CD4-positive, alpha-beta T cell treated with Interleukin-6 at 100 ng/mL for 8 hours (primary cell): ENCODE data around the gene SERBP1.
"Not testable (repeated sequence)": the region's sequence is repeated elsewhere in the genome, so short reads cannot be mapped to it uniquely, and the experiment has no call there.

ENCODE experiments used
- DNase-seq: peaks from one replicate; pipeline ENCODE4 v3.0.0-alpha.2; 2020; ENCODE audit warnings: mixed read lengths, low spot score

The SERBP1 gene

DNA sequence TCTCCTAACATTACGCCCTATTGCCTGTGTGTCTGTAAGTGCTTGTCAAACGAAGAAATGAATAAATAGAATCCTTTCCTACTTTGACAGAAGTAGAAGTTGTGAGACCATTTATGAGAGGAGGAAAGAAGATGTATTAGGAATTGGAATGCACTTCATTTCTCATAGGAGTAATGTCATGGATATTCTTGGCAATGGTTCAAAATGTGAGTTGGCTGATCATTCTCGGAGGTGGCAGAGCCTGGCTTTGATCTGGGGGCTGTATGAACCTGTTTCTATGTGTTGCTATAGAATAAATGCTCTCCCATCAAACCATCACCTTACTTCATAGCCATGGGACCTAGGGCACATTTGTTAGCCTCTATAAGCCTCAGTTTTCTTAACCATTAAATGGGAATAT, 10.1 kb upstream of the SERBP1 start:
- no peak for DNase-seq

DNA sequence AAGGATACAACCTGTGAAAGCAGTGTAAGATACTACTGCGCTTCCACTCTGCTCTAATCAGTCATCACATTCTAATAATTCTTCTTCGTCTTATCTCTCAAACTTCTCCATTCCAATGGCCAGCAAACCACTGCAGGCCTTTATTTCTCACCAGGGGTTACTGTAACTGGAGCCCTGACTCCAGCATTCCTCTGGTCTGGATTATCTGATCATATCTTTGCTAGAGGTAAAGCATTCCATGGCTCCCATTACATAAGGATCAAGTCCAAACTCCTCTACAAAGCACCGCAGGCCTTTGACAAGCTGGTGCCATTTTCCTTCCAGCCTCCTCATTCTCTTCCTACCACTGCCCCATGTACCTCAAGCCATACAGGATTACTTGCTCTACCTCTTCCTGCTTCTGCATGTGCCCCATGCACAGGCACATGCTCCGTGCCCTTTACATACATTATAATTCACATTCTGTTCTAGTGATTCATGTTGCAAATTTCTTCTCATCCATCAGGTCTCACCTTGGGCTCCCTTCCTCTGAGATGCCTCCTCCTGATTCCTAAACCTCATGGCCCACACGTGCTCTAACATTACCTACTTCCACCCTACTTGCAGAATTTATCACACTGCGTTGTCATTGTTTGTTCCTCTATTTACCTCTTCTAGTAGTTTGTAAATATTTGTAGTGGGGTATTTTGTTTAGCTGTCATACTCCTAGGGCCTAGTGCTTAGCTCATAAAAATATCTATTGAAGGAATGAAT, 9.3 kb upstream of the SERBP1 start:
- DNase-seq = no peak

DNA sequence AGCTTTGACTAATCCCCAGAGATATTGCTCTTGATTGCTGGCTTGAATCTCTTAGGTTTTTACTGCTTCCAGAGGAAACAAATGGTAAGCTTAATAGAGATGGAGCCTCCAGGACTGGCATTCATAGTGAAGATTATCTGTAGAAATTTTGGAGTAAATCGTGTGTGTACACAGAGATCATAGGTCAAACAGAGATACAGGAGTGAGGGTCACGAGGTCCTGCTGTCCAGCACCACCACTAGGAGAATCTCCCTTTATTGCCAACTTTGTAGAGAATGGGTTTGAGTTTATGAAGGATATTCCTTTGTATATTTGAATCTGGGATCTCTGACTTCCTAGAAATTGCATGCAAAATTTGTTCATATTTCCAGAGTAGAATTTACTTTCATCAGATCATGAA, 7.8 kb upstream of the SERBP1 start:
- no peak for DNase-seq

DNA sequence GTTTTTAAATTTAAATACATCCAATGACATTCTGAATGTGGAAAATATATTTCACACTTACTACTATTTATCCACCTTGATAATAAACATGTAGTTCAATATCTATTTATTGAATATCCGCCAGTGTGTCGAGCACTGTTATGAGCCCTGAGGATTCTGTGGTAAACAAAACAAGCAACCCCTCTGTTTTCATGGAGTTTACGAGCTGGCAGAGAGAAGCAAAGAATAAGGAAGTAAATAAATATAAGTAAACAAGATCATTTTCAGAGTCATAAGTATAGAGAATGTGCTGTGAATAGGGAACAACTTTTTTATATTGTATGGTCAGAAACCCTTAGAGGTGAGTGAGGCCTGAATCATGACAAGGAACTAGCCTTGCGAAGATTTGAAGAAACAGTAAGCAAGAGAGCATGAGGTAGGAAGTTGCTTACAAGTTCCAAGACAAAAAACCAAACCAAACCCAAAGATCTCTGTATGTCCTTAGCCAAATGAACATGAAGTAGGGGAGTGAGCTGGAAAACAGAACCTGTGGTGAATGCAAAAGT, 6.4 kb upstream of the SERBP1 start:
- no peak for DNase-seq

DNA sequence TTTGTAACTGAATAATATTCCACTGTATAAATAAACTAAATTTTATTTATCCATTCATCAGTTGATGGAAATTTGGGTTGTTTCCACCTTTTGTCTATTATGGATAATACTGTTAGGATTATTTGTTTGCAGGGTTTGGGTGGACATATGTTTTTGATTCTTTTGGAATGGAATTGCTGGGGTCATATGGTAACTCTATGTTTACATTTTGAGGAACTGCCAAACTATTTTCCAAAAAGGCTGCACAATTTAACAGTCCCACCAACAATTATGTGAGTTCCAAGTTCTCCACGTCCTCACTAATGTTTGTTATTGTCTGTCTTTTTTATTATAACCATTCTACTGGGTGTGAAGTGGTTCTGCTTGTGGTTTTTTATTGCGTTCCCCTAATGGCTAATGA, 4.3 kb upstream of the SERBP1 start:
- no peak for DNase-seq

DNA sequence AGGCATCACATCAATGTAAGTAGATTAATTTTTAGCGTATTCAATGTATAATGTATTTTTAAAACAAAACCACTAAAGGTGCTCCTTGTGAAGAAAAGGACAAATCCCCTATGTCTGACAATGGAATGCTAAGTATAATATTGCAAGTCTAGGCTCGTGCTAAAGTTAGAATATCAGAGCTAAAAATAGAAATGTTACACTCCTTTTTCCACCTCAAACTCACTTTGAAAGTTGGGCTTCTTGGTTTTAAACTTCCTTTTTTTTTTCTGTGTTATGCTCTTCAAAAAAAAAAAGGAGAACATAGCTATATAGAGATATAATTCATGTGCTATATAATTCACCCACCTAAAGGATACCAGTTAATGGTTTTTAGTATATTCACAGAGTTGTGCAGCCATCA, 3.6 kb upstream of the SERBP1 start:
- no peak for DNase-seq

DNA sequence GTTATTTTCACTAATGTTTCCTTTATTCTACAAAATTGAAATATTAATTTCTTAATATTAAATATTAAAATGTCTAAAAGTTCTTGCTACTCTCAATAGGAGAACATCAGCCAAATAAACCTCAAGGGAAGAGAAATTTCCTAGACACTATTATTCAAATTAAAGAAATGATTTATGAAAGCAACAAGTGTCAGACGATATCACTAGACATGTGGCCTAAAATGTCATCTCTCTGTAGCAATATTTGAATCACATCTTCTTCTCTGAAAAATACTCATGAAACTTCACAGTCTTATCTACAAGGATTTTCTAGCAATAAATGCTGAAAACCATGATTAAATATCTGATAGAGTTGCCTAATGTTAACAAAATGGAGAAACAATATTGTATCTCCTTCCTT, 2.5 kb upstream of the SERBP1 start:
- DNase-seq = no peak

DNA sequence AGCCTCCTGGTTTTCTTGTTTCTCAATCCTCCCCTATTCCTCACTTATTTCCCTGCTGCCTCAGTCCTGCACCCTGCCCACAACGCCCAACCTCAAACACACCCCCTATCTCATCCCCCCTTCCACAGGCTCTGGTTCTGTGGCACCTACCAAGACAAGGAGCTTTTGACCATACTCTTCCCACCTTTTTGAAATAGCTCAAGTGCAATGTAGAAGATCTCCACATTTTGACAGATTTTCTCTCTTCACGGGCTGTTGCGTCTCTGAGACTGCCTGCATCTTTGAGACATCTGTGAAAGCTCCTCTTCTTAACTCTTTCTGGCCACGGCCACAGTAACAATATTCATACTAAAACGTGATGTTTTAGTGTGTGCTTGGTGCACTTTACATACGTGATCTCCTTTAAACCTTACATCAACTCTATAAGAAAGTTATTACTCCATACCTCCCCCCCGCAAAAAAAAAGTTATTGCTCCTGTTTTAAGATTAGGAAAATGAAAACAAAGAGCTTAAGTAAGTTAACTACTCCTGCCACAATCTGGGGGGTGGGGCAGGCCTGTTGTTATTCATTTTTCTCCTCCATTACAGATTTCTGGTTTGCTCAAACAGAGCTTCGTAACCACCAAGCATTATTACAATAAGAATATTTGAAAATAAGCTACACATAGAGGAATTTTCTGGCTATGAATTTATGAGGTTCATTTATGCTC, 1.8 kb upstream of the SERBP1 start:
- no peak for DNase-seq

DNA sequence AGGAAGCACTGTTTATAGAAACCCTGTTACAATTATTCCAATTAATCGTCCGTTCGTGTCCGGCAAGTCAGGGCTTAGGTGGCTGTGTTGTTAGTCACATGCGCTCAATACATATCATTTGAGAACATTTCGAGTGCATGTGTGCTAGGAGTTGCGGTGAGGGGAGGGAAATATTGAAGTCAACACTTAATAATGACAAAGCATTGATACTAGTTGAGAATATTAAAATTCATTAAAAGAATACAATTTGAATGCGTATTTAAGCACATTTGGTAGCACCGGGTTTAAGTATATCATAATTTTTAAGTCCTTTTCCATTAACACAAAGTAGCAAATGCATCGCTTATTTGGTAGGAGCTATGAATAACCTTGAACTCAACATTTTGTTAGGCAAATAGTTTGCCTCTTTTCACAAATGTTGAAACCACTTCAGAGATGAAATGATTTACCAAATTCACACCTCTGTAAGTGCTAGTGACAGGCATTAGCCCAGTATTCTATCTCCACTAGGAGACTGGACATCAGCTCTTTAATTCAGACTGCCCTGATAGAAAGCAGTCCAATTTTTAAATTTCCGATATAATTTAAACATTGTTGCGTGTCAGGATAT, 1.1 kb upstream of the SERBP1 start:
- no peak for DNase-seq

DNA sequence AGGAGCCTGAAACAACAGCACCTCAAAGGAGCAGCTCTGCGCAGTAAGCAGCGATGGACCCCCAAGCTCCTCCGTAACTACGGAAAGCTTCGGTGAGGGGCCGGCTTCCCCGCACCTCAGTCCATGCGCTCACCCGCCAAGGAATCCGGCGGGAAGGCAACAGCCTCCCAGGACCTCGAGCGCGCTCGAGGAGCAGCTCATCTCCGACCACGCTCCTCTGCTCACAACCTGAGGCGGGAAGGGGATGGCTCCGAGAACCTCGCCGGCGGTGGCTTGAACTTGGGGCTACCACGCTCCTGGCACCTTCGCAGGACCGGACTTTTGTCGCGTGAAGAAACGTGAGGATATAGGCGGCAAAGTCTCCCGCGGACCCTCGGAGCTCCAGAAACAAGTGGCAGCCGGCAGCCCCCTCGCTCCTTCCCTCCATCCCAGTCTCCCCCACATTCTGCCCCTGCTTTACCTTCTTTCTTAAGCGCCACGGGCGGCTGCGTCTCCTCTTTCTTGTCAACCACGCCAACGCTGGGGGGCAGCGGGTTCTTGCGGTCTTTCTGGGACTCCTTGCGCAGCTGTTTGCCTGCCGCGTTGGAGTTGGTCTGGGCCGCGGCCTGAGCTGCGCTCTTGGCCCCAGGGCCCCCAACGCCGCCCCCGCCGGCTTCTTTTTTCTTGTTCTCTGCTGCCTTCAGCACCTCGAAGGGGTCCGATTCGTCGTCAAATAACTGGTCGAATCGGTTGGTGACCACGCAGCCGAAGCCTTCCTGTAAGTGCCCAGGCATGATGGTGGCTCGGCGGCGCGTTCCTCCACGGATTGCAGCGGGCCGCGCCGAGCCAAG, 459 bp downstream of the SERBP1 start:
- peak; percentile 13 for DNase-seq

DNA sequence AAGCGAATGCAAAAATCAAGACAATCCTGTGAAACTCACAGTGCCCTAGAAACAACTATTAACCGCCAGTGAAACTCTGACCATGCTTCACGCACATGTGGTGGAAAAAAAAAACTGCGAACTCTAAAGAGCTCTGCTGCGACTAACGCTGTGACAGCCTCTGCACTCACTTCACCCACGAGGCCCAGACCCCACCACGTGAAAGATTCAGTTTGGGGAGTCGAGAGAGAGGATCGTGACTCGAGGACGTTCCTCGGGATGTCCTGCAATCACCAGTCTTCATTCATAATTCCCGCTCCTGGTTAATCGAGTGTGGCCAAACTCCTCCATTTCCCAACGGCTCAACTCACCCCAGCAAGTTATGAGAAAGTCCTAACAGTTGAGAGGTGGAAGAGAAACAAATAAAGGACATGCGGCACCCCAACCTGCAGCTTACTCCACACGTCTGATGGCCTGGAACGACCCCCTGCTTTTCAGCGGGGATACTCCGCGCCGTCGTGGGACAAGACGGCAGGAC, 1.1 kb downstream of the SERBP1 start:
- DNase-seq = peak; percentile 7

DNA sequence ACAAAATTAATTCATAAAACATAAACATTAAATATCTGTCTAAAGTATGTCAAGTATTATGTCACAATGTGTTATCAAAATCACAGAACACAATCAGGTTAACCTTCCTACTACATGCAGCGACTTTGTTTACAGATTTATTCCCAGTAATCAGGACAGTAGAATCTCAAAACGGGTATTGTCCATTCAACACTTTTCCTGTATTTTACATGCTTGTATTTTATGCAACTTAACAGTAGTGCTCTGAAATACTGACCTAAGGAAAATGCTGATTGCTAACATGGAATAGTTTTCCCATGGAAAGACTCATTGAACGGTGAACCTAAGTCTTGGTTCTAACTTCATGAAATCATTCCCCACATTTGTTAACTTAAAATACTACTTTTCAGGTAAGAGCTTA, 2.3 kb downstream of the SERBP1 start:
- no peak for DNase-seq

DNA sequence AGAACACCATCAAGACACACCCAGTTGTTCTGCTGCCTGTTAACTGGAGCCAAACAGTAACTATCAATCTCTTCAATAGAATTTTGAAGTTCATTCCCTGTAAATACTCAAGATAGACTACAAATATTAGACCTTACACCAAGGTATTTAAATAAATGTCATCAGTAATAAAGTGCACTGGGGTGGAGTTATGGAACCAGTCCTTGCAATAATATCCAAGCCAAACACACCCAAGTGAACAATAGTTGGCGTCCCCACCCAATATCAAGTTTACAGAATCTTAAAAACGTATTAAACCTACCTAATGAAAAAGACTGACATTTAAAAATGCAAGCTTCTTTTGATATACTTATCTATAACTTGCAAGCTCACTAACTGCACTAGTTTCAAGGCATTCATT, 2.7 kb downstream of the SERBP1 start:
- DNase-seq = no peak

DNA sequence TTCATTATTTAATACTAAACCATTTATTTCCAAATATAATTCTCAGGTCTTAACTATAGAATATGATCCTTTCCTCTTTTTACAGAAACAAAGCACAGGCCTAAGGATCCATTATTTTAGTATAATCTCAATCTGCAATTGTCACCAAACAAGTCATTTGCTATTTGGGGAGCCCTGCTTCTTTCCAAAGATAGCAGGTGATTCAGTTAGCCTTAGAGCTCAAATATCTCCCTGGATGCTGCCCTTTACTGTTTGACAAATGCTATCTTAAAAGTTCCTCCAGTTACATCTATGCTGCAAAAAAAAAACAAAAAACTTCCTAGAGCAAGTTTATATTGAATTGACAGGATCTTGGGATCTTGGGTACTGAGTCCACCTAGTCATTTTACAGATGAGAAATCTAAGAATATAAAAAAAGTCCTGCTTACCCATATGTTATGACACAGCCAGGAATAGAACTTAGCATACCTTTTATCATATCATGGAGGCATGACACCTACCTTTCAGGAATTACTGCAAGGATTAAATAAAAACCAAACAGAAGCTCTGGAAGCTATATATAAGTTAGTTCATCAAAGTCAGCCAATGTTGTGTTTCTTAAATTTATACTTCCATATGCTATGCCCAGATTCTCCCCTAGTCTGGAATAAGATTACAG, 9.2 kb downstream of the SERBP1 start:
- DNase-seq = no peak

DNA sequence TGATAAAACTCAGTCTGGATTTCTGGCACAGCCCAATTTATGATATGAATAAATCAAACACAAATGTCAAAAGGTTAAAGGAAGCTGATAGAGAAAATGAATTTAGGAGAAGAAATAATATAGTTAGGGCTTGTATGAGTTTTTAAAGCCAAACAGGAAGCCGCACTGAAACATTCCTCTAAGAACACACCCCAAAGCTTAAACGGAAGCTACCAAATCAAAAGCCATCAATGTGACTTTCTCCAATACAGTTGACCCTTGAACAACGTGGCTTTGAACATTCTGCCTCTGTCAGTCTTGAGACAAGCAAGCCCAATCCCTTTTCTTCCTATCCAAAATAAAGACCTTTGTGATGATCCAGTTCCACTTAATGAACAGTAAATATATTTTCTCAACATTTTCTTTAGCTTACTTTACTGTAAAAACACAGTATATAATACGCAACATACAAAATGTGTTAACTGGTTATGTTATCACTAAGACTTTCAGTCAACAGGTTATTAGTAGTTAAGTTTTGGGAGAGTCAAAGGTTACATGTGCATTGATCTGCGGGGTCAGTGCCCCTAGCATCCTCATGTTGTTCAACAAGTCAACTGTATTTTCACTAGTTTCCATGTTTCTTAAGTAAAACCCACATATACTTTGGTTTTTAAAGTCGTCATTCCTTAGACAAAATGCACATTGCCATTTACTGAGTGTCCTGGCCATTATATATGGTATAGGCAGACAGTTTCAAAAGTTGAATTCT, 11.2 kb downstream of the SERBP1 start:
- no peak for DNase-seq

DNA sequence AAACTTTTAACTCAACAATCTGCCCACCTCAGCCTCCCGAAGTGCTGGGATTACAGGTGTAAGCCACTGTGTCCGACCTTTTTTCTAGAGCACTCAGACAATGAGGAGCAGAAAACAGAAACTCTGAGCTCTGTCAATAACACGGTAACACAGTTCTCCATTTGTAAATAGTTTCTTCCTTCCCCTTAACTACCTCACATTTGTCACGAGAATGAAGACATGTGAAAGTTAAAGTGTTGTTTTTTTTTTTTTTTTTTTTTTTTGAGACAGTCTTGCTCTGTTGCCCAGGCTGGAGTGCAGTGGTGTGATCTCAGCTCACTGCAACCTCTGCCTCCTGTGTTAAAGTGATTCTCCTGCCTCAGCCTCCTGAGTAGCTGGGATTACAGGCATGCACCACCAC, 12.5 kb downstream of the SERBP1 start:
- DNase-seq = not testable (repeated sequence)

DNA sequence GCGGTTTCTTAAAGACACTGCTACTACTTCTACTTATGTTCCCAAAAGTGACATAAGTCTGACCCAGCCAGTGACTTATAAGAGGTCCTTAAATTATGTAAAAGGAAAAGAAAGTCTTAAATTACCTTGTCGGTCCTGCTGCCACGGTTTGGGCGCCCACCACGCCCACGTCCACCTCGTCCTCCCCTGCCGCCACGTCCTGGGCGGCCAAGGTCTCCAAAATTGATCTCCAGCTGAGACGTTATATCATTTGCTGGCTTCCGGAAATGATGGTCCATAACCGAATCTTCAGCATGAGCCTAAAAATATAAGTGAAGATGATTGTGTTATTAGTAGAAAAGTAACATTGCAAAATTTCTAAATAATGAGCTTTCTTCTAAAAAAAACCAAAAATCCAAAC, 15.2 kb downstream of the SERBP1 start:
- DNase-seq = no peak

DNA sequence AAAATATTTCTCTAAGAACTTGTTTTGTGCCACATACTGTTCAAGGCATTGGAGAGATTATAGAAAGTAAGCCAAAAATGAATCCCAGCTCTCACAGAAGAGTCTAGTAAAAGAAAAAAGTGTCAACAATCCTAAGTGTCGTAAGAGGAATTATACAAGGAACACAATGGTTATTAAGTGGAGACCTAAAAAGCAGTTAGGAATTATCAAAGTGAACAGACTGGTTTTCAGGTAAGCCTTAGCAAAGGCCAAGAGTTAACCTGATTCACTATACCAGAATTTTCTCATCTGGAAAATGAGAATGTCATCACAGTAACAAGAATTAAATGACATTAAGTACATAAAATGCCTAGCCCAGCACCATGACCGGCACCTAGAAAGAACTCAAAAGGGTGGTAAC, 15.6 kb downstream of the SERBP1 start:
- DNase-seq = no peak

DNA sequence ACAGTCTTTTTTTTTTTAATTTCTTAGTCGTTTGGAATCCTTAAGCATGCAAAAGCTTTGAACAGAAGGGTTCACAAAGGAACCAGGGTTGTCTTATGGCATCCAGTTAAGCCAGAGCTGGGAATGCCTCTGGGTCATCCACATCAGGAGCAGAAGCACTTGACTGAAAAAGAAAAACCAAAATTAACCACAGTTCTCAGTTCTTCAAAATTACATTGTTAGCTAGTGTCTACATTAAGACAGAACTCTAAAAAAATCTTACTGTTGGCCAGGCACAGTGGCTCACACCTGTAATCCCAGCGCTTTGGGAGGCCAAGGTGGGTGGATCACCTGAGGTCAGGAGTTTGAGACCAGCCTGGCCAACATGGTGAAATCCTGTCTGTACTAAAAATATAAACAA, 17.1 kb downstream of the SERBP1 start:
- DNase-seq = not testable (repeated sequence)

DNA sequence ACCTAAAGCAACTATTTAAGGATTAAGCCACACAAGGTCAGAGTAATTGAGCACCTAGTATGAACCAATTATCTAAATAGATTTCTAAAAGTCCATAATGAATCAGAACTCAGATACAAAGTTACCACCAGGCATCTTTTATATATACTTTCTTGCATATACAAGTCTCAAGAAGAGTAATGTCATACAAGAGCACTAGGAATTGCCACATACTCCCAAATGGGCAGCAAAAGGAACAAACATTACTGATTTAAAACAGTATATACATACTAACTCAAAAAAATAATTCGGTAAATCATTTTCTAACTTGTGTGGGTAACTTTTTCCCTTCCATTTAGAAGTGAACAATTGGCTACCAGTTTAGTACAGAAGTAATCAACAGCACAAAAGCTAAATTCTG, 22.1 kb downstream of the SERBP1 start:
- DNase-seq = no peak

DNA sequence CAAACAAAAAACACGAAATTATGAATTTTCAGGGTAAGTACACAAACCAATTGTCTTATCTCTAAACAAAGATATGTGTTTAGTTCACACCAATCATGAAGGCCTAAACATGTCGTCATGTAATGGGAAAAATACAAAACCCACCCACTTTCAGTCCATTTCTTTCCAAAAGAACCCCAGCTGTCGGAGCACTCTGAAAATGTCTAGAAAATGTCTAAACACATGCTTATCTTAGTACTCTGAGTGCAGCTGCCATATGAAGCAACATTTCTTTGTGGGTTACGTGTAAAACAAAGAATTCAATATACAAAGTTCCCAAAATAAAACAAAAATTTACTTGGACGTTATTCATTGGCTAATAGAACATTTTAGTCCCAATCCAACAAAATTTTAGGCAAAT, 22.7 kb downstream of the SERBP1 start:
- no peak for DNase-seq
